IPS-15b (cell line): ENCODE measurements around the gene CNFN.

ENCODE experiments used
- H3K27me3 ChIP-seq: one replicate; pipeline ENCODE4 v1.6.1; 2013; ENCODE audit warnings: low read length; ENCODE audit not compliant: control insufficient read depth, insufficient read depth
- H3K36me3 ChIP-seq: one replicate; pipeline ENCODE4 v1.6.1; 2013; ENCODE audit warnings: low read length; ENCODE audit not compliant: control insufficient read depth, insufficient read depth
- H3K4me1 ChIP-seq: one replicate; pipeline ENCODE4 v1.6.1; 2013; ENCODE audit warnings: mild to moderate bottlenecking, low read length; ENCODE audit not compliant: control insufficient read depth, insufficient read depth
- H3K4me3 ChIP-seq: one replicate; pipeline ENCODE4 v1.5.1; 2013; ENCODE audit warnings: low read depth, low read length
- H3K9ac ChIP-seq: one replicate; pipeline ENCODE4 v1.6.1; 2013; ENCODE audit warnings: low read depth, mild to moderate bottlenecking, low read length
- H3K9me3 ChIP-seq: one replicate; pipeline ENCODE4 v1.6.1; 2013; ENCODE audit warnings: mild to moderate bottlenecking, low read length; ENCODE audit not compliant: control insufficient read depth, insufficient read depth

CNFN gene

DNA sequence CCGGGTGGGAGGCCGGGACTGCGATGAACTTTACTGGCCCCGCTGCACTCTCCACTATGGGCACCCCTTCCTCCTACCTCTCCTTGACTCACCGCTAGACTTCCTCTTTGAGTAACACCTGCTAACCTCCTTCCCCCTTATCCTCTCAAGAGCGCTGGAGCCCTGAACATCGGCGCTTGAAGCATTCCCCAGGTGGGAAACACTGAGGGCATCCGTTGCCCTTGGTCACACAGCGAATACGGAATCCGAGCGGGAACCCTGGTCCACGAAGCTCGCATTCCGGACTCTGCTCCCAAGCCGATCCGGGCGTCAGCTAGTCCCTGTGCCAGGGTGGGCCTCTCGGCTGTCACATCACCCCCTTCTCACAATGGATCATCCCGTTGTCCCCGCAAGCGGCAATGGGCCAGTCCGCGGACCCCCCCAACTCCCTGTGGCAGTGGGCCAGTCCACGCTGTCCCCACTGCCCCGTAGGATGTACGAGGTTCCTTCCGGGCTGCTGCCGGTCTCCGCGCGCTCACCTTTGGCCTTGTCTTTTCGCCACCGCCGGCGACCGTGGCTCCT, 32.9 kb upstream of the CNFN start:
- Histone ChIP-seq H3K4me3 (peak overlapping the region; percentile 91), H3K27me3 (peaks cover 51% of the 10 kb centered on the region), H3K4me1 (peaks cover 11% of the 10 kb centered on the region)

GRCh38 chr19:42422092-42422900, 32.2 kb upstream of the CNFN start:
- no peaks in the 10 kb centered on the region for H3K9me3 ChIP-seq
- H3K9ac ChIP-seq, result no peak overlapping the region
- H3K36me3 ChIP-seq, result peaks cover under 1% of the 10 kb centered on the region
- peak overlapping the region; percentile 91 for H3K4me3 ChIP-seq
- H3K4me1 ChIP-seq, result peaks cover 11% of the 10 kb centered on the region
- peaks cover 51% of the 10 kb centered on the region for H3K27me3 ChIP-seq

More for the DNA sequence above, 32.9 kb upstream of the CNFN start:
- Histone ChIP-seq H3K9me3 (no peaks in the 10 kb centered on the region), H3K36me3 (no peaks in the 10 kb centered on the region), H3K9ac (peak overlapping the region; percentile 54)

- H3K4me3 ChIP-seq, result no peak overlapping the region
- no peaks in the 10 kb centered on the region for H3K9me3 ChIP-seq
- H3K4me1 ChIP-seq, result peaks cover 11% of the 10 kb centered on the region
- peaks cover 2% of the 10 kb centered on the region for H3K36me3 ChIP-seq
- peaks cover 44% of the 10 kb centered on the region for H3K27me3 ChIP-seq
- no peak overlapping the region for H3K9ac ChIP-seq
These were observed 31.5 kb upstream of the CNFN start for GRCh38 chr19:42421591-42422031.

- Histone ChIP-seq H3K9me3 (no peaks in the 10 kb centered on the region), H3K4me1 (peaks cover 11% of the 10 kb centered on the region), H3K4me3 (no peak overlapping the region), H3K27me3 (peaks cover 39% of the 10 kb centered on the region), H3K36me3 (peaks cover 2% of the 10 kb centered on the region), H3K9ac (no peak overlapping the region)
These were observed 31.0 kb upstream of the CNFN start for GRCh38 chr19:42421101-42421500.

DNA sequence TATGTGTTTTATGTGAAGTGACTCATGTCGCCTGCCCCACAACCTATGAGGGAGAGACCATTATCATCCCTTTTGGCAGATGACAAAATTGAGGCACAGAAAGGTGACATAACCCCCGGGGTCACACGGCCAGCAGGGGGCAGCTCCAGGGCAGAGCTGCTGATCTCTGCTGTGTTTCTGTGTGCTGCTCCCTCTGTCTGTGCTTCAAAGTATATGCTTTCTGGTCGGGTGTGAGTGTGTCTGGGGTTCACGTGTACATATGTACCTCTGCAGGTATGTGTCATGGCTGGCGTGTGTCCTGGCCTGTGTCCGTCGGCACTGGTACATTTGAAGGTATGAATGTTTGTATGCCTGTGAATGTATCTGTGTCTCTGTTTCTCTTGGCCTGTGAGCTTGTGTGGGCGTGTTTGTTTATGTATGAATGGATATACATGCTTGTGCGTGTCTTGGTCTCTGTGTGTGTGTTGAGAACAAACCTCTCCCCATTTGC, 30.0 kb upstream of the CNFN start:
- peaks cover 35% of the 10 kb centered on the region for H3K27me3 ChIP-seq
- H3K9me3 ChIP-seq, result no peaks in the 10 kb centered on the region
- peaks cover 10% of the 10 kb centered on the region for H3K4me1 ChIP-seq
- no peak overlapping the region for H3K9ac ChIP-seq
- H3K36me3 ChIP-seq, result peaks cover 2% of the 10 kb centered on the region
- H3K4me3 ChIP-seq, result no peak overlapping the region

DNA sequence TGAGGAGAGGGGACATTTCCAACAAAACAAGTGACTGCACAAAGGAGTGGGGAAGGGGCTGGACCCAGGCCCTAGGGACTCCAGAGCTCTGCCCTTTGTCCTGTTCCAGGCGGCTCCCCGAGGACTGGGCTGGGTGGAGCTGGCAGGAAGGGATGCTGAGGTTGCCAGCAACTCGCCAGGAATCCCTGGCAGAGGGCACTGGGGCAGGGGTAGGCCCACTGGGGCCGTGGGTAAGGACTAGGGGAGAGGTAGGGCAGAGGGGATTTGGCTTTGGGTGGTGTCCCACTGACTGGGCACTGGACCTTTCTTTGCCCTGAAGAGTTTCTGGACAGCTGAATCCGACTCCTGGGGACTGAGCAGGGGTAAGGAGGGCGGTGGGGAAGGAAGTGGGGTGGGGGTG, 29.2 kb upstream of the CNFN start:
- Histone ChIP-seq H3K9me3 (no peaks in the 10 kb centered on the region), H3K27me3 (peaks cover 30% of the 10 kb centered on the region), H3K4me3 (no peak overlapping the region), H3K9ac (no peak overlapping the region), H3K4me1 (peaks cover 6% of the 10 kb centered on the region), H3K36me3 (peaks cover 2% of the 10 kb centered on the region)

- Histone ChIP-seq H3K36me3 (peaks cover 4% of the 10 kb centered on the region), H3K9ac (no peak overlapping the region), H3K27me3 (peaks cover 25% of the 10 kb centered on the region), H3K4me1 (no peaks in the 10 kb centered on the region), H3K9me3 (no peaks in the 10 kb centered on the region), H3K4me3 (no peak overlapping the region)
These were observed 22.6 kb upstream of the CNFN start for GRCh38 chr19:42412661-42413076.

DNA sequence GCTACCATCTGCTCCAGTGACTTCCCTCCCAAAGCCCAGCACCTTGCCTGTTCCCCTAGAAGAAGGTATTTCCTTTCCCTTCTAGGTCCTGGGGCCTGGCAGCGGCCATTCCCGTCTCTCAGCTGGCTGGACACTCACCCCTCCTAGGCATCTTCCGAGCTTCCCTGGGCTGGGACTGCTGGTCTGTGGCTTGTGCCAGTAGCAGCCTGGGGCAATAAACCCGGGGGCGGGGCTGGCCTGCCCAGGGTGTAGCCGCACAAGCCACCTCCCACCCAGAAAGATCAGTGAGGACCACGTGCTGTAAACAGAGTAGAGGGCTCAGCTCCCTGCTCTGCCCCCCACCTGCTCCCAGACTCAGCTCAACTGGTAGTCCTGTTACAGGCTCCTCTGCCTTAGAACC, 22.1 kb upstream of the CNFN start:
- Histone ChIP-seq H3K9ac (no peak overlapping the region), H3K4me1 (no peaks in the 10 kb centered on the region), H3K9me3 (no peaks in the 10 kb centered on the region), H3K27me3 (peaks cover 25% of the 10 kb centered on the region), H3K4me3 (no peak overlapping the region), H3K36me3 (peaks cover 6% of the 10 kb centered on the region)

GRCh38 chr19:42411581-42412178, 21.6 kb upstream of the CNFN start:
- no peak overlapping the region for H3K9ac ChIP-seq
- H3K36me3 ChIP-seq, result peaks cover 5% of the 10 kb centered on the region
- no peaks in the 10 kb centered on the region for H3K9me3 ChIP-seq
- peaks cover 25% of the 10 kb centered on the region for H3K27me3 ChIP-seq
- H3K4me3 ChIP-seq, result no peak overlapping the region
- no peaks in the 10 kb centered on the region for H3K4me1 ChIP-seq

DNA sequence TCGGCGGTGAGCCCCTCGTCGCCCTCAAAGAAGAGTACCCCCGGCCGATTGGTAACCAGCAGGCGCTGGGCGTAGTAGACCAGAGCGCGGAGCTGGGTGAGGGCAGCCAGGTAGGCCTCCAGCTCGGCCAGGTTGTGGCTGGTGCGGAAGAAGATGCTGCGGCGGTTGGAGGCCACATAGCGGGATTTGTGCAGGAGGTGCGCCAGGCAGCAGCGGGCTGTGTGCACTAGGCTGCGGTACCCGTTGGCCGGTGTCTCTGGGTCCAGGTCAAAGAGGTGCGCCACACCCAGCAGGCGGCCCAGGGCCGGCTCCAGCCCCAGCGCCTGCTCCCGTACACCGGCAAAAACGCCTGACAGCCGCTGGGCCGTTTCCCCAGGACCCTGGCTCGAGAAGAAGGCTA, 20.3 kb upstream of the CNFN start:
- Histone ChIP-seq H3K9ac (no peak overlapping the region), H3K36me3 (peaks cover 5% of the 10 kb centered on the region), H3K27me3 (peaks cover 22% of the 10 kb centered on the region), H3K9me3 (no peaks in the 10 kb centered on the region), H3K4me1 (no peaks in the 10 kb centered on the region), H3K4me3 (no peak overlapping the region)

DNA sequence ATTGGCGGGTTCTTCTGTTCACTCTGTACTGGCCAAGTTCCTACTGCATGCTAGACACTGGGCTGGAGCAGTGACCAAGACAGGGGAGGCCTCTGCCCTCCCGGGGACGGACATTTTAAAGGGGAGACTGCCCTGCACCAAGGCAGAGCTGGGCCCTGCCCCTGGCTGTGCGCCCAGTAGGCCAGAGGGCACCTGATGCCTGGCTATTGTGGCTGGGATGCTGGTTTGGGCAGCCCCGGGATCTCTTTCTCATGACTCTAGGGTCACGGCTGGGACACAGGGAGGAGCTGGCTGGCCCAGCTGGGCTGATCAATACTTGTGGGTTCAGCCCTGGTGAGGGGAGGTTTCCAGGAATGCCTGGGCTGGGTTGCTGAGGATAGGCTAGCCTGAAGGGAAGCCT, 19.4 kb upstream of the CNFN start:
- Histone ChIP-seq H3K4me3 (no peak overlapping the region), H3K9me3 (no peaks in the 10 kb centered on the region), H3K4me1 (no peaks in the 10 kb centered on the region), H3K27me3 (peaks cover 20% of the 10 kb centered on the region), H3K36me3 (peaks cover 5% of the 10 kb centered on the region), H3K9ac (no peak overlapping the region)

GRCh38 chr19:42407816-42408175, 17.7 kb upstream of the CNFN start:
- H3K9me3 ChIP-seq, result no peaks in the 10 kb centered on the region
- H3K4me3 ChIP-seq, result no peak overlapping the region
- peaks cover 2% of the 10 kb centered on the region for H3K4me1 ChIP-seq
- H3K9ac ChIP-seq, result no peak overlapping the region
- H3K27me3 ChIP-seq, result peaks cover 15% of the 10 kb centered on the region
- H3K36me3 ChIP-seq, result peaks cover 5% of the 10 kb centered on the region
